Upper lobe of left lung (tissue), 4 donors: ENCODE results near the gene EID3.

Experiments
- POLR2A ChIP-seq, 4 donors: fragments of 450-650 bp; IDR thresholded peaks; one replicate each; pipeline ENCODE4 v1.5.1; 2016 to 2017; ENCODE audit warnings: antibody characterized with exemption in 4 of 4, mild to moderate bottlenecking in 2 of 4
- TF ChIP-seq, protein P1 (sequence below), 6 experiments: fragments of 450-650 bp in 4 of 6; fragments of 200-600 bp in 2 of 6; sonication (generic) in 2 of 6; IDR thresholded peaks; one replicate each; pipeline ENCODE4 v1.5.1; 2016 to 2019; ENCODE audit warnings: antibody characterized with exemption in 6 of 6

DNA sequence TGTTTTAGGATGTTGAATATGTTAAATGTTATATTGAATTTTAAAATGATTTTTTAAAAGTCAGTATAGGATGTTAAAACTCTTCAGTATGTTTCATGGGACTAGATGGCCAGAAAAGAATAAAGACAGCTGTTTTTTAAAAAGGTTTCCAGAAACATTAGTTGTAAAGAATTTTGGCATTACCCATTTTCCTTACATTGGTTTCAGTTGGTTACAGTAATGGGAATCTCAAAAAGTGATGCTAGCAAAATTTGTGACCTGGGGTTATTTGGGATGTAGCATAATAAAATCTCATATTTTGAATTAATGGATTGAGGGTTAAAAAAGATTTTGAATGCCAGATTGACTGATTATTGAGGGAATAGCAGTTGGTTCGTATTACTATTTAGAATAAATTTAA is 25.3 kb downstream of the EID3 start:
- TF ChIP-seq, protein P1, sequence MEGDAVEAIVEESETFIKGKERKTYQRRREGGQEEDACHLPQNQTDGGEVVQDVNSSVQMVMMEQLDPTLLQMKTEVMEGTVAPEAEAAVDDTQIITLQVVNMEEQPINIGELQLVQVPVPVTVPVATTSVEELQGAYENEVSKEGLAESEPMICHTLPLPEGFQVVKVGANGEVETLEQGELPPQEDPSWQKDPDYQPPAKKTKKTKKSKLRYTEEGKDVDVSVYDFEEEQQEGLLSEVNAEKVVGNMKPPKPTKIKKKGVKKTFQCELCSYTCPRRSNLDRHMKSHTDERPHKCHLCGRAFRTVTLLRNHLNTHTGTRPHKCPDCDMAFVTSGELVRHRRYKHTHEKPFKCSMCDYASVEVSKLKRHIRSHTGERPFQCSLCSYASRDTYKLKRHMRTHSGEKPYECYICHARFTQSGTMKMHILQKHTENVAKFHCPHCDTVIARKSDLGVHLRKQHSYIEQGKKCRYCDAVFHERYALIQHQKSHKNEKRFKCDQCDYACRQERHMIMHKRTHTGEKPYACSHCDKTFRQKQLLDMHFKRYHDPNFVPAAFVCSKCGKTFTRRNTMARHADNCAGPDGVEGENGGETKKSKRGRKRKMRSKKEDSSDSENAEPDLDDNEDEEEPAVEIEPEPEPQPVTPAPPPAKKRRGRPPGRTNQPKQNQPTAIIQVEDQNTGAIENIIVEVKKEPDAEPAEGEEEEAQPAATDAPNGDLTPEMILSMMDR (IDR thresholded peaks at IDR 0.05): no peak
- TF ChIP-seq POLR2A (IDR thresholded peaks at IDR 0.05): no peak
